Adipocyte (in vitro differentiated cells): ENCODE data around the gene RGS19.

Experiments used
- DNase-seq: peaks from one replicate; pipeline ENCODE4 v3.0.0-alpha.2; 2015; ENCODE audit warnings: low read depth
- H3K27me3 ChIP-seq: replicated peaks from 2 replicates; pipeline ENCODE4 v1.7.0; 2013; ENCODE audit warnings: mild to moderate bottlenecking, low read length, moderate library complexity; ENCODE audit not compliant: control insufficient read depth, insufficient read depth
- H3K36me3 ChIP-seq: 2 replicates; pipeline ENCODE4 v1.7.0; 2013; ENCODE audit warnings: low read length, mild to moderate bottlenecking, moderate library complexity; ENCODE audit not compliant: control insufficient read depth, insufficient read depth, severe bottlenecking
- H3K4me1 ChIP-seq: 2 replicates; pipeline ENCODE4 v1.7.0; 2013; ENCODE audit warnings: mild to moderate bottlenecking, low read length, moderate library complexity; ENCODE audit not compliant: control insufficient read depth, insufficient read depth
- H3K4me3 ChIP-seq: 2 replicates; pipeline ENCODE4 v1.7.0; 2013; ENCODE audit warnings: mild to moderate bottlenecking, low read length, moderate library complexity
- H3K9ac ChIP-seq: 2 replicates; pipeline ENCODE4 v1.7.0; 2013; ENCODE audit warnings: mild to moderate bottlenecking, low read length, moderate library complexity
- H3K9me3 ChIP-seq: 2 replicates; pipeline ENCODE4 v1.7.0; 2013; ENCODE audit warnings: mild to moderate bottlenecking, low read length, moderate library complexity; ENCODE audit not compliant: control insufficient read depth

The RGS19 gene

DNA sequence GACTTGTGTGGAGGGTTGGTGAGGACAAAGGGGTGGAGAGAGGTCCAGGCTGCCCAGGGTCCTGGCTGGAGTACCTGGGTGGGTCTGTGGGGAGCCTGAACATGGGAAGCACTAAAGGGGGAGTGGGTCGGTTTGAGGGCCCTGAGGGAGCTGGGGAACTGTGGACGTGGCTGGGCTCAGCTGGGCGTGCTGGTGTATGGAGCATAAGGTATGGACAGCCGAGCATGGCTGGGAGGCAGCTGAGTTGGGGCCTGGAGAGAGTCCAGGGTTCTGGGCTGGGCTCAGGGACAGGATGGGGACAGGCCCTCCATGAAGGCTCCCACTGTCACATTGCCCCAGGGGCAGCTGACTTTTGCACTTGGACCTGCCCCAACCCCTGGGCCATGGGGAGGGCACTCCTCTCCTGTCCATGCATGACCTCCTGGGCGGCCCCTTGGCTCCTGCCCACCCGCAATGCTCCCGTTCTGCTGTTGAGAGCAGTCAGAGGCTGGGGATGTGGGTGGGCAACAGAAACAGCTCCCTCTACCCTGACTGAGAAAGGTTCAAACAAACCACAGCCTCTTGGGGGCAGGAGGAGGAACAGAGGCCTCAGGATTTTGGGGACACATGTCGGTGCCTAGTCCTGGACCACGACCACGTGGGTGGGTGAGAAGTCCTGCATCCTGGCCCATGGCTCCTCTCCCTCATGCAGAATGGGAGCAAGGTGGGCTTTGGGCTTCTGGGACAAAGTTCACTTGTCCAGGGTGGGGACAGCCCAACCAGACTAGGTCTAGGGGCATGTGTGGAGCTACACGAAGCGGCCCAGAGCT, 38.9 kb downstream of the RGS19 start:
- Histone ChIP-seq H3K4me1 (peaks cover 8% of the 10 kb centered on the region), H3K4me3 (no peak overlapping the region), H3K9ac (no peak overlapping the region), H3K27me3 (peaks cover 30% of the 10 kb centered on the region), H3K36me3 (no peaks in the 10 kb centered on the region), H3K9me3 (no peaks in the 10 kb centered on the region)
- DNase-seq: no peak

- no peak overlapping the region for H3K4me3 ChIP-seq
- no peak for DNase-seq
- peaks cover 6% of the 10 kb centered on the region for H3K36me3 ChIP-seq
- no peaks in the 10 kb centered on the region for H3K9me3 ChIP-seq
- H3K9ac ChIP-seq: no peak overlapping the region
- H3K4me1 ChIP-seq: peaks cover 8% of the 10 kb centered on the region
- peaks cover 30% of the 10 kb centered on the region for H3K27me3 ChIP-seq
These were observed 39.8 kb downstream of the RGS19 start for GRCh38 chr20:64039293-64040160.

- no peak overlapping the region for H3K9ac ChIP-seq
- H3K9me3 ChIP-seq: no peaks in the 10 kb centered on the region
- peaks cover 13% of the 10 kb centered on the region for H3K4me1 ChIP-seq
- peaks cover 27% of the 10 kb centered on the region for H3K27me3 ChIP-seq
- H3K4me3 ChIP-seq: peak overlapping the region; percentile 41
- H3K36me3 ChIP-seq: peaks cover 6% of the 10 kb centered on the region
- peak; percentile 79 for DNase-seq
These were observed 40.6 kb downstream of the RGS19 start for GRCh38 chr20:64038565-64039292.

- Histone ChIP-seq H3K36me3 (peaks cover 6% of the 10 kb centered on the region), H3K4me1 (peaks cover 13% of the 10 kb centered on the region), H3K9me3 (no peaks in the 10 kb centered on the region), H3K4me3 (no peak overlapping the region), H3K9ac (no peak overlapping the region), H3K27me3 (peaks cover 26% of the 10 kb centered on the region)
- DNase-seq: no peak
These were observed 41.1 kb downstream of the RGS19 start for GRCh38 chr20:64038224-64038564.

- peaks cover 26% of the 10 kb centered on the region for H3K27me3 ChIP-seq
- H3K36me3 ChIP-seq: peaks cover 11% of the 10 kb centered on the region
- no peaks in the 10 kb centered on the region for H3K9me3 ChIP-seq
- H3K4me1 ChIP-seq: peaks cover 13% of the 10 kb centered on the region
- DNase-seq: no peak
- no peak overlapping the region for H3K4me3 ChIP-seq
- H3K9ac ChIP-seq: no peak overlapping the region
These were observed 41.7 kb downstream of the RGS19 start for GRCh38 chr20:64037498-64038213.

DNA sequence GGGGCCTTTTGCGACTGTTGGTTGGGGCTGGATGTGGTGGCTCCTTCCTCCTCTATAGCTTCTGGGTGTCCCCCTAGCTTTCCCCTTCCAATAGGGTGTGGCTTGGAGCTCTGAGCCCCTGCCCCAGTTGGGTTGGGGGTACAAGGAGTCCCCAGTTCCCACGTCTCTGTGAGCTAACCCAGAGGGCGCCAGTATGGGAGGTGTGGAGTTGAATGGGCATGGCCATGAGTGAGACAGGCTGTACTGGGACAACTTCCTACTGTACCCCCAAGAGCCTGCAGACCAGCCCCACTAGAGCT, 42.2 kb downstream of the RGS19 start:
- H3K9ac ChIP-seq: no peak overlapping the region
- peaks cover 16% of the 10 kb centered on the region for H3K36me3 ChIP-seq
- DNase-seq: no peak
- H3K4me3 ChIP-seq: no peak overlapping the region
- H3K27me3 ChIP-seq: peaks cover 24% of the 10 kb centered on the region
- no peaks in the 10 kb centered on the region for H3K9me3 ChIP-seq
- H3K4me1 ChIP-seq: peaks cover 13% of the 10 kb centered on the region

- DNase-seq: no peak
- H3K9ac ChIP-seq: no peak overlapping the region
- H3K36me3 ChIP-seq: peaks cover 22% of the 10 kb centered on the region
- H3K4me3 ChIP-seq: no peak overlapping the region
- peaks cover 13% of the 10 kb centered on the region for H3K4me1 ChIP-seq
- H3K27me3 ChIP-seq: peaks cover 20% of the 10 kb centered on the region
- no peaks in the 10 kb centered on the region for H3K9me3 ChIP-seq
These were observed 42.7 kb downstream of the RGS19 start for GRCh38 chr20:64036346-64037198.

DNA sequence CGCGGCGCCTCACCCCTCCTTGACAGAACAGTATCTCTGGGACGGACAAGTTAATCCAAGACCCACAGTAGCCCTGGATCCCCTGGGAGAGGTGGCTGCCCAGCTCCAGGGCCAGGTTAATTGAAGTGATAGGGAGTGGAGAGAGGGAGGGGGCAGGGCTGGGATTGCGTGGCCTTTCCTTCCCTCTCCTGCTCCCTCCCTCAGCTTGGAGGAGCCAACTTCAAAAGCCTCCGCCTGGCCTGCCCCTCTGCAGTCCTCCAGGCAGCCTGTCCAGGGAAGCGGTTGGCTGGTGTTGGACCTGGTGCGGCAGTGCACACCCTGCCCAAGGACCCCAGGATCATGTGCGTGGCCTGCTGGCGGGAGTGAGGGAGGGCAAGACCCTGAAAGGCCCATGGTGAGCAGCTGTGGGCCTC, 43.4 kb downstream of the RGS19 start, which contains the start of gene C20orf204:
C20orf204 (plus strand) TSS at position 250 of the 413 bp plus-strand sequence; CDS start at position 392, 142 bp downstream.
- DNase-seq: no peak
- H3K9me3 ChIP-seq: no peaks in the 10 kb centered on the region
- H3K27me3 ChIP-seq: peaks cover 18% of the 10 kb centered on the region
- H3K4me3 ChIP-seq: no peak within 1 kb of the TSS
- peaks cover 26% of the 10 kb centered on the region for H3K36me3 ChIP-seq
- H3K4me1 ChIP-seq: peaks cover 13% of the 10 kb centered on the region
- no peak within 1 kb of the TSS for H3K9ac ChIP-seq

DNA sequence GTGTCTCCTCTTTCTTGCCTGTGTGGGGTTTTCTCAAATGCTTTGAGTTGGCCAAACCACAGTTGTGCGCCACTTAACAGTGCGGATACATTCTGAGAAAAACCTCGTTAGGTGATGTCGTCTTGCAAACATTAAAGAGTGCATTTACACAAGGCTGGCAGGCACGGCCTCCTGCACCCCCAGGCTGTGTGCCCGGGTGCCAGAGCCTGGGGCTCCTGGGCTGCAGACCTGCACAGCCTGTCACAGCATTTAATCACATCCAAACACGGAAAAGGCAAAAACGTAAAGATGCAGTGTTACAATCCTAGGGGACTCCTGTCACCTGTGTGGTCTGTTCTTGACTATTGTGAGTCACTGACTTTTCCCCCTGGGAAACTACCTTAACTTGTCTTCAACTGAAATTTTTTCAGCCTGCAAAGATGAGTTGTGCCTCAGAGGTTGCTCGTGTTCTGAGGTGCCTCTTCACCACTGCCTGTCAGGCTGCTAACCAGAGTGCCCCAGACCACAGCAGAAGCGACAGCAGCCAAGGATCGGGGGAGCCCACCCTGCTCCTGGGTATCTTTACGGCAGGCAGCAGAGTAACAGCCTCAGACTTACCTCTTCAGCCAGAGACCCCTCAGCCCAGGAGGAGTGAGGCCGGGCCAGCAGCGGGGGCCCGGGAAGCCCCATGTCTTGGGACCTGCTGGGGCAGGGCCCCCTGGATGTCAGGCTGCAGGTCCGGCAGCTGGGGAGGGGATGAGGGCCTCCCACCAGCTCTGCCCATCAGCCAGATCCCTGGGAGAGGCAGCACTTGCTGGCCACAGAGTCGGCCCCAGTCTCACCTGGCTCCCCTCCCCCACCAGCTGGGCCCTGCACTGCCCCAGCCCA, 44.0 kb downstream of the RGS19 start:
- no peak overlapping the region for H3K4me3 ChIP-seq
- H3K27me3 ChIP-seq: peaks cover 11% of the 10 kb centered on the region
- H3K9ac ChIP-seq: no peak overlapping the region
- H3K4me1 ChIP-seq: peaks cover 13% of the 10 kb centered on the region
- no peaks in the 10 kb centered on the region for H3K9me3 ChIP-seq
- no peak for DNase-seq
- H3K36me3 ChIP-seq: peaks cover 32% of the 10 kb centered on the region
